ENCODE measurements around the gene SERINC1.

SERINC1 gene

DNA sequence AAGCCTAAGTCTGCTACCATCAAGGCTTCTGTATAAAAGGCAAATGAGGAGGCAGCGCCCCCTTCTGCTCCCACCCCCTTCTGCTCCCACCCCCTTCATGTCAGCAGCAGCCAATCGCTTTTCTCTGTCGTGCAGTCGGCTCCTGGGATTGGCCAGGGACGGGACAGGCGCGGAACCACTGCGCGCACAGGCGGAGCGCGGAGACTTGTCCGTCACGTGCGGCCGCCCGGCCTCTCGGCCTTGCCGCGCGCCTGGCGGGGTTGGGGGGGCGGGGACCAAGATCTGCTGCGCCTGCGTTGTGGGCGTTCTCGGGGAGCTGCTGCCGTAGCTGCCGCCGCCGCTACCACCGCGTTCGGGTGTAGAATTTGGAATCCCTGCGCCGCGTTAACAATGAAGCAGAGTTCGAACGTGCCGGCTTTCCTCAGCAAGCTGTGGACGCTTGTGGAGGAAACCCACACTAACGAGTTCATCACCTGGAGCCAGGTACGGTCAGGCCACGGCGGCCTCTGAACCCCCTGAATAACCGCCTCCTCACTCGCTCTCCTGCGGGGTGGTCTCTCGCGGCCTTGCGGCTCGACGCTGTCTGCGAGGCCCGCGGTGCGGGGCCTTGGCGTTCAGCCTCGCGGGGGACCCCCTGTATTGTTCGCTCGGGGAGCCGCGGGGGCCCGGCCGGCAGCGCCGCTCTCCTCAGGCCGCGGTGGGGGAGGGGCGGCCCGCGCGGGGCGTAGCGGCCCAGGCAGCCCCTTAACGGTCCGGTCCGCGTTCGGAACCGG lies 72.1 kb downstream of the SERINC1 start, which contains the start of gene HSF2:
Gene HSF2, plus strand, starts transcription at position 305 of the 773 bp plus-strand sequence. Its CDS starts 86 bp downstream, at position 391.
- DNase-seq (ENCODE audit: extremely low spot score, insufficient read length, low read depth) = peak; percentile 86
- peak; percentile 96 for FAIRE-seq

- no peak for FAIRE-seq
These were observed 72.6 kb downstream of the SERINC1 start for GRCh38 chr6:122399055-122399347.

DNA sequence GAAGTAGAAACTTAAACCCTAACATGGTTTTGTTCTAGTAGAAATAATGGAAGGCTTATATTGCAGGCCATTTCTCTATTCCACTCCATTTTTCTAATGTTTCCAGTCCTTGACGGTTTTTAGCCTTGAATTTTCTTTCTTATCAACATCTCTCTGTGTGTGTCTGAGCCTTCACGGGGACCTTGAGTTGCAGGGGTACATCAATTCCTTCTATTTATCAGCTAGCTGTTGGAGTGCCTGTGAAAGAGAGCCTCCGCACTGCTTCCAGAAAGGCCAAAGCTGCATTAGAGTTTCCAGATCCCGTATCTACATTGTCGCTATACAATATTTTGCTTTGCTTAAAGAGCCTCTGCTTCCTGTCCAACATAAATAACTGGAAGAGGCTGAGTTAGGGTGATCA lies 77.6 kb downstream of the SERINC1 start:
- no peak for FAIRE-seq
- no peak for DNase-seq (ENCODE audit: extremely low spot score, insufficient read length, low read depth)

More at GRCh38 chr6:122399055-122399347, 72.6 kb downstream of the SERINC1 start:
- no peak for DNase-seq (ENCODE audit: extremely low spot score, insufficient read length, low read depth)

GRCh38 chr6:122393351-122393896 lies 78.2 kb downstream of the SERINC1 start:
- DNase-seq (ENCODE audit: extremely low spot score, insufficient read length, low read depth) (no peak), FAIRE-seq (no peak)

Measured in GM18507 (cell line).